Mesenteric fat pad (tissue), 1 donor: ENCODE measurements around the gene KRTAP21-3. TPM values are rescaled to one million over a fixed set of nuclear protein-coding genes. Genes with fewer than 3 reads are reported as not detected.

Source experiments
- total RNA-seq: library from RNA; stranded (reverse); fragmentation: NEBNext Ultra II Directional; extraction: Animal tissue kit (Norgen Biotek cat#: 25700); gene quantifications from one replicate; pipeline ENCODE4 v1.2.1, GENCODE V29; 2021
- donor health status: DM: yes; HTN: yes; CAD: no.

The KRTAP21-3 gene
- total RNA-seq, 1 donor from 2014 or later, result not detected

Other genes starting within 250 kb of the KRTAP21-3 start
- not detected for gene KRTAP19-1, start 238.4 kb downstream of the KRTAP21-3 start, total RNA-seq
- not detected for gene KRTAP19-2, start 231.3 kb downstream of the KRTAP21-3 start, total RNA-seq
- not detected for gene KRTAP19-3, start 226.8 kb downstream of the KRTAP21-3 start, total RNA-seq
- not detected for gene KRTAP19-4, start 221.6 kb downstream of the KRTAP21-3 start, total RNA-seq
- not detected for gene KRTAP19-5, start 216.6 kb downstream of the KRTAP21-3 start, total RNA-seq
- gene KRTAP19-6, start 176.9 kb downstream of the KRTAP21-3 start, total RNA-seq, result not detected
- gene KRTAP19-7, start 157.5 kb downstream of the KRTAP21-3 start, total RNA-seq, result not detected
- not detected for gene KRTAP22-2, start 128.4 kb downstream of the KRTAP21-3 start, total RNA-seq
- gene KRTAP6-3, start 126.3 kb downstream of the KRTAP21-3 start, total RNA-seq, result not detected
- gene KRTAP6-2, start 119.9 kb downstream of the KRTAP21-3 start, total RNA-seq, result not detected
- not detected for gene KRTAP22-1, start 117.7 kb downstream of the KRTAP21-3 start, total RNA-seq
- not detected for gene KRTAP6-1, start 104.8 kb downstream of the KRTAP21-3 start, total RNA-seq
- gene KRTAP20-1, start 102.4 kb downstream of the KRTAP21-3 start, total RNA-seq, result not detected
- gene KRTAP20-4, start 98.2 kb downstream of the KRTAP21-3 start, total RNA-seq, result not detected
- gene KRTAP20-2, start 83.6 kb downstream of the KRTAP21-3 start, total RNA-seq, result not detected
- gene KRTAP20-3, start 75.9 kb downstream of the KRTAP21-3 start, total RNA-seq, result not detected
- not detected for gene KRTAP21-2, start 28.5 kb upstream of the KRTAP21-3 start, total RNA-seq
- not detected for gene KRTAP21-1, start 36.7 kb upstream of the KRTAP21-3 start, total RNA-seq
- not detected for gene KRTAP8-1, start 94.5 kb upstream of the KRTAP21-3 start, total RNA-seq
- not detected for gene KRTAP7-1, start 111.0 kb upstream of the KRTAP21-3 start, total RNA-seq
- gene KRTAP11-1, start 162.8 kb upstream of the KRTAP21-3 start, total RNA-seq, result not detected